Inferior parietal cortex (tissue), 1 donor: ENCODE data around the gene IVD.

Source experiments
- DNase-seq: peaks from one replicate; pipeline ENCODE4 v3.0.0-alpha.2; 2016; ENCODE audit errors: extremely low spot score

IVD gene

GRCh38 chr15:40414816-40415215 is 9.2 kb downstream of the IVD start:
- no peak for DNase-seq

GRCh38 chr15:40415226-40415625 is 9.6 kb downstream of the IVD start:
- no peak for DNase-seq

GRCh38 chr15:40416056-40416455 is 10.5 kb downstream of the IVD start:
- DNase-seq, result no peak

GRCh38 chr15:40418126-40418525 is 12.5 kb downstream of the IVD start:
- DNase-seq, result no peak

GRCh38 chr15:40420071-40420713 is 14.6 kb downstream of the IVD start:
- DNase-seq, result no peak

GRCh38 chr15:40420793-40421192 is 15.2 kb downstream of the IVD start:
- no peak for DNase-seq

GRCh38 chr15:40421246-40422157 is 15.9 kb downstream of the IVD start:
- peak; percentile 80 for DNase-seq

GRCh38 chr15:40424483-40425115 is 19.0 kb downstream of the IVD start:
- no peak for DNase-seq

GRCh38 chr15:40425681-40426080 is 20.1 kb downstream of the IVD start:
- DNase-seq, result no peak

GRCh38 chr15:40427188-40427587 is 21.6 kb downstream of the IVD start:
- DNase-seq, result no peak

GRCh38 chr15:40428185-40428584 is 22.6 kb downstream of the IVD start:
- DNase-seq, result no peak

GRCh38 chr15:40429068-40429710 is 23.6 kb downstream of the IVD start:
- no peak for DNase-seq

- DNase-seq, result no peak
These were observed 24.7 kb downstream of the IVD start for GRCh38 chr15:40430271-40430805.

- DNase-seq, result no peak
These were observed 29.6 kb downstream of the IVD start for GRCh38 chr15:40435023-40435709.

- no peak for DNase-seq
These were observed 30.1 kb downstream of the IVD start for GRCh38 chr15:40435710-40436089.

- no peak for DNase-seq
These were observed 30.7 kb downstream of the IVD start for GRCh38 chr15:40436116-40436891.

- DNase-seq, result no peak
These were observed 31.5 kb downstream of the IVD start for GRCh38 chr15:40436892-40437751.

- no peak for DNase-seq
These were observed 32.4 kb downstream of the IVD start for GRCh38 chr15:40437752-40438687.
